ENCODE results near the gene F5.

The F5 gene

DNA sequence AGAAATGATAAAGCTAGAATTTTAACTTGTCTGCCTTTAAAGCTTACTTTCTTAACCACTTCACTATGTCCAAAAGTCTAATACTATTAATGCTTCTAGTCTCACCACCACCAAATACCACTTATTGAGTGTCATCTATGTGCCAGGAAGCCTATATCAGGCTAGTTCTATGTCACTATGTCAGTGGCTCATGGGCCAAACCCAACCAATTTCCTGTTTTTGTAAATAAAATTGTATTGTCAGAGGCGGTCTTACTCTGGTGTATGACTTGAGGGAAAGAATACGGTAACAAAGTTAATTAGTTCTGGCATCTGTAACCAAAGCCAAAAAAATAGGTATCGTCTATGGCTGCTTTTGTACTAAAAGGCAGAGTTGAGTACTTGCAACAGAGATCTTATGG lies 14.8 kb downstream of the F5 start:
- no peak for DNase-seq
- Histone ChIP-seq H3K27ac (ENCODE audit: low read length) (no peak overlapping the region), H3K36me3 (ENCODE audit: insufficient read depth, low read length) (no peaks in the 10 kb centered on the region), H4K20me1 (ENCODE audit: insufficient read depth, low read length) (no peaks in the 10 kb centered on the region), H3K27me3 (ENCODE audit: insufficient read depth, low read length, poor library complexity) (no peaks in the 10 kb centered on the region), H3K4me2 (ENCODE audit: insufficient read depth, low read length) (no peak overlapping the region), H3K9ac (ENCODE audit: low read depth, low read length) (no peak overlapping the region), H3K4me3 (ENCODE audit: low read depth in 1 of 2, low read length in 2 of 2) (no peak overlapping the region), H3K4me1 (ENCODE audit: insufficient read depth, low read length) (no peaks in the 10 kb centered on the region), H3K9me3 (ENCODE audit: insufficient read depth, low read length, severe bottlenecking) (no peaks in the 10 kb centered on the region), H2AFZ (ENCODE audit: low read depth, low read length) (no peak overlapping the region; the same call in 1 of the 2 replicates), H3K79me2 (ENCODE audit: insufficient read depth, low read length) (no peaks in the 10 kb centered on the region)
- TF ChIP-seq, protein P1, sequence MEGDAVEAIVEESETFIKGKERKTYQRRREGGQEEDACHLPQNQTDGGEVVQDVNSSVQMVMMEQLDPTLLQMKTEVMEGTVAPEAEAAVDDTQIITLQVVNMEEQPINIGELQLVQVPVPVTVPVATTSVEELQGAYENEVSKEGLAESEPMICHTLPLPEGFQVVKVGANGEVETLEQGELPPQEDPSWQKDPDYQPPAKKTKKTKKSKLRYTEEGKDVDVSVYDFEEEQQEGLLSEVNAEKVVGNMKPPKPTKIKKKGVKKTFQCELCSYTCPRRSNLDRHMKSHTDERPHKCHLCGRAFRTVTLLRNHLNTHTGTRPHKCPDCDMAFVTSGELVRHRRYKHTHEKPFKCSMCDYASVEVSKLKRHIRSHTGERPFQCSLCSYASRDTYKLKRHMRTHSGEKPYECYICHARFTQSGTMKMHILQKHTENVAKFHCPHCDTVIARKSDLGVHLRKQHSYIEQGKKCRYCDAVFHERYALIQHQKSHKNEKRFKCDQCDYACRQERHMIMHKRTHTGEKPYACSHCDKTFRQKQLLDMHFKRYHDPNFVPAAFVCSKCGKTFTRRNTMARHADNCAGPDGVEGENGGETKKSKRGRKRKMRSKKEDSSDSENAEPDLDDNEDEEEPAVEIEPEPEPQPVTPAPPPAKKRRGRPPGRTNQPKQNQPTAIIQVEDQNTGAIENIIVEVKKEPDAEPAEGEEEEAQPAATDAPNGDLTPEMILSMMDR (IDR thresholded peaks at IDR 0.05; ENCODE audit: borderline replicate concordance, extremely low read depth, low read length, poor library complexity, severe bottlenecking) = no peak
- TF ChIP-seq EZH2 (IDR thresholded peaks at IDR 0.05; ENCODE audit: borderline replicate concordance, low read depth, low read length, severe bottlenecking) = no peak
- ATAC-seq (ENCODE audit: insufficient read depth, low read depth) = no peak

DNA sequence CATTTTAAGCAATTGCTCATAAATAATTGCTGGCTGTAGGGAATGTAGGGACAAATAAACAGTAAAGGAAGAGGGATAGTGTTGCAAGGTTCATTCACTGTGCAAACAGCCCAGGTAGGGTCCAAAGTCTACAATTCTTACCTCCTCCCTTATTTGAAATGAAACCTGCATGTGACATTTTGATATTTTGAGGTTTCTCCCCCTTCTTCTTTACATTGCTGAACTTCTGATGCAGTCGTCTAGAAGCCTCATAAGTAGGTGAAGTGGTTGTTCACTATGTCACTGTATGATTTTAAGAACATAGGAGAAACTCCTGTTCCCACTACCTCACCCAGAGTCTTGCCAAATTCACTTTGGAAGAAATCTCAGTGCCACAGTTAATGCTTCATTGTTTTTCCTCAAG lies 16.1 kb downstream of the F5 start:
- Histone ChIP-seq H3K27ac (ENCODE audit: low read length) (no peak overlapping the region), H4K20me1 (ENCODE audit: insufficient read depth, low read length) (no peaks in the 10 kb centered on the region), H3K9ac (ENCODE audit: low read depth, low read length) (no peak overlapping the region), H3K4me3 (ENCODE audit: low read depth in 1 of 2, low read length in 2 of 2) (no peak overlapping the region), H3K4me2 (ENCODE audit: insufficient read depth, low read length) (no peak overlapping the region), H3K36me3 (ENCODE audit: insufficient read depth, low read length) (no peaks in the 10 kb centered on the region), H3K4me1 (ENCODE audit: insufficient read depth, low read length) (peaks cover 9% of the 10 kb centered on the region), H3K9me3 (ENCODE audit: insufficient read depth, low read length, severe bottlenecking) (no peaks in the 10 kb centered on the region), H2AFZ (ENCODE audit: low read depth, low read length) (no peak overlapping the region), H3K27me3 (ENCODE audit: insufficient read depth, low read length, poor library complexity) (no peaks in the 10 kb centered on the region), H3K79me2 (ENCODE audit: insufficient read depth, low read length) (no peaks in the 10 kb centered on the region)
- ATAC-seq (ENCODE audit: insufficient read depth, low read depth) = no peak
- DNase-seq = no peak
- TF ChIP-seq EZH2 (IDR thresholded peaks at IDR 0.05; ENCODE audit: borderline replicate concordance, low read depth, low read length, severe bottlenecking) = no peak
- TF ChIP-seq, protein P1 (IDR thresholded peaks at IDR 0.05; ENCODE audit: borderline replicate concordance, extremely low read depth, low read length, poor library complexity, severe bottlenecking) = no peak

DNA sequence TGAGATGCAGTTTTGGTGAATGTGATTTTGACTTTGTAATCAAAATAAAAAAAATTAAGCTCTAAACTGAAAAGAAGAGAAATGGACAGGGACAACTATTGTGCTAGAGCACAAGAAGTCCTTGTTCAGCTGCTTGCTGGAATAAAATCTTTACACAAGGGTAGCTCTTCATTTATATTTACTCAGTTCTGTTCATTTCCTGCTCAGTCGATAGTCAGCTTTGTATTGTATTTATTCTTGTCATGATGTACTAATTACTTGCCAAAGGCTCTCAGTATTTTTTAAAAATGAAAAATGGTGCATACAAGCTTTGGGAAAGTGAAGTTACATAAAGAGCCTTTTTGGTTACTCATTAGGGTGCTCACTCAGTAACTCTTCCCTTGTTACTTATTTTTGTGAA lies 17.8 kb downstream of the F5 start:
- Histone ChIP-seq H3K36me3 (ENCODE audit: insufficient read depth, low read length) (no peaks in the 10 kb centered on the region), H3K27ac (ENCODE audit: low read length) (no peak overlapping the region), H4K20me1 (ENCODE audit: insufficient read depth, low read length) (no peaks in the 10 kb centered on the region), H3K9ac (ENCODE audit: low read depth, low read length) (no peak overlapping the region), H3K4me3 (ENCODE audit: low read depth in 1 of 2, low read length in 2 of 2) (no peak overlapping the region), H3K79me2 (ENCODE audit: insufficient read depth, low read length) (no peaks in the 10 kb centered on the region), H3K4me1 (ENCODE audit: insufficient read depth, low read length) (peaks cover 9% of the 10 kb centered on the region), H3K9me3 (ENCODE audit: insufficient read depth, low read length, severe bottlenecking) (peaks cover 2% of the 10 kb centered on the region), H3K27me3 (ENCODE audit: insufficient read depth, low read length, poor library complexity) (no peaks in the 10 kb centered on the region), H3K4me2 (ENCODE audit: insufficient read depth, low read length) (no peak overlapping the region), H2AFZ (ENCODE audit: low read depth, low read length) (no peak overlapping the region)
- TF ChIP-seq, protein P1 (IDR thresholded peaks at IDR 0.05; ENCODE audit: borderline replicate concordance, extremely low read depth, low read length, poor library complexity, severe bottlenecking) = no peak
- TF ChIP-seq EZH2 (IDR thresholded peaks at IDR 0.05; ENCODE audit: borderline replicate concordance, low read depth, low read length, severe bottlenecking) = no peak
- no peak for ATAC-seq (ENCODE audit: insufficient read depth, low read depth)
- no peak for DNase-seq
